Measurements from ENCODE around the gene DNLZ.

DNLZ gene

DNA sequence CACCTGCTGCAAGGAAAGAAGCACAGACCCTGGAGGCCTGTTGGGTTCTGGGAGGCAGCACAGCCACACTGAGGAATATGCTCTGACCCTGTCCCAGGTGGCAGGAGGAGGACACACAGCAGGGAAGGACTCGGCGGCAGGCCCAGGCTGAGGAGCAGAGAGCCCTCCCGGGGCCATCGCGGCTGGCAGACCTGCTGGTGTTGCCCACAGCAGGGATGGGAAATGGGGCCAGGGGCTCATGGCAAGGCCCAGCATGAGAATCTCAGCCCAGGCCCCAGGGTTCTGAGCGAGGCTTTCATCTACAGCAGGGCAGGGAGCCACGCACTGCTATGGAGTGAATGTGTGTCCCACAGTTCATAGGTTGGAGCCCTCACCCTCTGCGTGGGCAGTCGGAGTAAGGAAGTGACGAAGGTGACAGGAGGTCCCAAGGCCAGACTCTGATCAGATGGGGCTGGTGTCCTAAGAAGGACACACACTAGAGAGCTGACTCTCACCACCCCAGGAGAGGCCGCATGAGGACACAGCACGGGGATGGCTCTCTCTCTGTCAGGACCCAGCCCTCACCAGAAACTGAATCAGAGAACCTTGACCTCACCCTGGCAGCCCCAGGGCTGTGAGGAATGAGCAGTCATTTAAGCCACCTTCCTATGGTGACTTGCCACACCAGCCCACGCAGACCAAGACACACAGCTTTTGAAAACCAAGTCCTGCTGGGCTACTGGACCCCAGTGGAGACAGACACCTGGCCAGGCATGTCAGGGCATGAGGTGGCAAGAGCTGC, 46.5 kb downstream of the DNLZ start:
- DNase-seq (ENCODE audit: low spot score), result no peak

DNA sequence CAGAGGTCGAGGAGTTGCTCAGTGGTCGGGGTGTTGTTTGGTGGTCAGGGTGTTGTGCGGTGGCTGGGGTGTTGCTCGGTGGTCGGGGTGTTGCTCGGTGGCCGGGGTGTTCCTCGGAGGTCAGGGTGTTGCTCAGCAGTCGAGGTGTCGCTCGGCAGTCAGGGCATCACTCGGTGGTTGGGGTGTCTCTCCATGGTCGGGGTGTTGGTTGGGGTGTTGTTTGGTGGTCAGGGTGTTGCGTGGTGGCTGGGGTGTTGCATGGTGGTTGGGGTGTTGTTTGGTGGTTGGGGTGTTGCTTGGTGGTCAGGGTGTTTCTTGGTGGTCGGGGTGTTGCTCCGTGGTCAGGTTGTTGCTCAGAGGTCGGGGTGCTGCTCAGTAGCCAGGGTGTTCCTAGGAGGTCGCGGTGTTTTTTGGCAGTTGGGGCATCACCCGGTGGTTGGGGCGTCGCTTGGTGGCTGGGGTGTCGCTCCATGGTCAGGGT, 47.2 kb downstream of the DNLZ start:
- no peak for DNase-seq (ENCODE audit: low spot score)

DNA sequence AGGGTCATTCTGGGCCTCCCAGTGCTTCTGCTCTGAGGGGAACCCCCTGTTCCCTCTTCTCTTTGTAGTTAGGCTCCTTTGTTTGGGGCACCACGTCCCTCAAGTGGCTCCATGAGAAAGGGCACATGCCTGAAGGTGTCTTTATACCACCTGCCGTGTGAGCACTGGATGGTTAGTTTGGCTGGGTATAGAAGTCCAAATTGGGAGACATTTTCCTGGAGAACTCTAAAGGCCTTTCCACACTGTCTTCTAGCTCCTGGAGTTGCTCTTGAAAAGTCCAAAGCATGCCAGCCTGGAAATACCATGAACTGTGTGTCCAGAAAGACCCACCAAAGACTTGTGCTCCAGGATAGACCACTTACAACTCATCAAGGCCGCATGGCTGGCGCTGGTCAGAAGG, 48.6 kb downstream of the DNLZ start:
- DNase-seq (ENCODE audit: low spot score), result no peak

DNA sequence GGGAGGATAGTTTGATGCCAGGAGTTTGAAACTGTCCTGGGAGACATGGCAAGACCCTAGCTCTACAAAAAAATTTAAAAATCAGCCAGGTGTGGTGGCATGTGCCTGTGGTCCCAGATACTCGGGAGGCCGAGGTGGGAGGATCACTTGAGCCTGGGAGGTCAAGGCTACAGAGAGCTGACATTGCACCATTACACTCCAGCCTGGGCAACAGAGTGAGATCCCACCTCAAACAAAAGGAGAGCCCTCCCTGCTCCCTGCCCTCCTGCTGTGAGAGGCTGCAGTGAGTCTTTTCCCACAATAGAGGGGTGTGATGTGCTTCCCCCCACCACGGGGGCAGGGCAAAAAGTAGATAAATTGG, 49.5 kb downstream of the DNLZ start:
- no peak for DNase-seq (ENCODE audit: low spot score)

DNA sequence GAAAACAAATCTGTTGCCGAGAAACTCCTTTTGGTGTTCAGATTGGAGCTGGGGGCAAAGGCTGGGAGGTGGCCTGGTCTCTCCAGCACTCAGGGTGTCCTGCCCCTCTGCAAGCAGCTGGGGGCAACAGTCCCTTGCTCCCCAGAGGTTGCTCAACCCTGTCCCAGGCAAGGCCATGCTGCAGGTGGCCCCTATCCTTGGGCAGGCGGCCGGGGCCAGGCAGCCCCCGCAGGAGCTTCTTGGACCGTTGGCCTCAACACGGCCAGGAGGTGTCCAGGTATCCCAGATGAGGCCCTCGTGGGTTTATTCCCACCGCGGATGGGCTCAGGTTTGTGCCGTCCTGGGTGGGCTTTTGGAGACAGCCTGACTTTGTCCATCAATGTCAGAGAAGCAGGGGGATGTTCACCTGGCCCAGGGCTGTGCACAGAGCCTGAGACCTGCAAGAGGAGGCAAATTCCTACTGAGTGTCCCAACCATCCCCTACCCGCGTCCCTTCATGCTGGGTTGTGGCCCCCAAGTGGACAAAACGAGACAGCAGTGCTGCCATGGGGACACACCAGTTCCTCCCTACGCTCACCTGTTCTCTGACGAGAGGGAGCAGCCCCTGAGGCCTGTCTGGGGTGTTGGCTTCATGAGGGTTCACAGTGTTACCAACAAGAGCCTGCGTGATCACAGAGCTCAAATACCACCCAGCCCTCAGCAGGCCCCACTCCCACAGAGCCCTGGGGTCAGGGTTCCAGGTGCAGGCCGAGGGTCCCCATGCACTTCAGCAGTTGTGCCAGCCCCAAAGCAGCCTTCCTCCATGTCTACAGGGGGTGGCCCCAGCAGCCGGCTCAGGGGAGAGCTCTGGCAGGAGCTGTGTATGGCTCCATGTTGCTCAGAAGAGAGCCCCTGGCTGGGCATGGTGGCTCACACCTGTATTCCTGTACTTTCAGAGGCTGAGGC, 50.2 kb downstream of the DNLZ start:
- no peak for DNase-seq (ENCODE audit: low spot score)

DNA sequence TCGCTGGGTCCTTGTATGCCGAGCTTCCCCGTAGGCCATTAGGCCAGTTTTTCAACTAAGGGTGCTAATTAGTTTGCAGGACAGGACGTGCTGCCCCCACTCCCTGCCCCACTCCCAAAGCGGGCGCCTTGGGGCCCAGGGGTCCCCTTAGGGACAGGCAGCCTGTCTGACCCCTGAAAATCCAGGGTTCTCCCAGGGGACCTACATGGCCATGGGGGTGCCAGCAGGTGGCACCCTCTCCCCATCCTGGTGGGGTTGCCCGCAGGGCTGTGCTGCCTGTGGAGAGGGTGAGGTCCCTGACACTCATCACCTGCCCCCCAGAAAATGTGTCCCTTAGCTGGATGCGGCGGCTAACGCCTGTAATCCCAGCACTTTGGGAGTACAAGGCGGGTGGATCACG, 51.1 kb downstream of the DNLZ start:
- DNase-seq (ENCODE audit: low spot score), result peak; percentile 88

DNA sequence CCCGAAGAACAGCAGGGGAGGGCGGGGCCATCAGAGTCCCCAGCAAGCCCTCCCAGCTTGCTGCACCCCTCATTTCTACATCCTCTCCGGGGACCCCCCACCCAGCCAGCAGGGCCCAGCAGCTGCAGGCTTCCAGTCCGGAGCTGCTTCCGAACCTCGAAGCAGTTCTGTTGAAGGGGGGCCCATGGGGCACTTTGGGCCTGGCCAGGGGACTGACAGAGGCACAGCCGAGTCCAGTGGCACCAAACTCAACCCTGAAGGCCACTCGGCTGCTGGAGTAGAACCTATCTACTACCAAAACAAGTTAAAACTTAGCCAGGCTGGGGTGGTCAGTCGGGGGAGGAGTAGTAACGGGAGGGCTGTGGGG, 51.6 kb downstream of the DNLZ start:
- DNase-seq (ENCODE audit: low spot score), result no peak

DNA sequence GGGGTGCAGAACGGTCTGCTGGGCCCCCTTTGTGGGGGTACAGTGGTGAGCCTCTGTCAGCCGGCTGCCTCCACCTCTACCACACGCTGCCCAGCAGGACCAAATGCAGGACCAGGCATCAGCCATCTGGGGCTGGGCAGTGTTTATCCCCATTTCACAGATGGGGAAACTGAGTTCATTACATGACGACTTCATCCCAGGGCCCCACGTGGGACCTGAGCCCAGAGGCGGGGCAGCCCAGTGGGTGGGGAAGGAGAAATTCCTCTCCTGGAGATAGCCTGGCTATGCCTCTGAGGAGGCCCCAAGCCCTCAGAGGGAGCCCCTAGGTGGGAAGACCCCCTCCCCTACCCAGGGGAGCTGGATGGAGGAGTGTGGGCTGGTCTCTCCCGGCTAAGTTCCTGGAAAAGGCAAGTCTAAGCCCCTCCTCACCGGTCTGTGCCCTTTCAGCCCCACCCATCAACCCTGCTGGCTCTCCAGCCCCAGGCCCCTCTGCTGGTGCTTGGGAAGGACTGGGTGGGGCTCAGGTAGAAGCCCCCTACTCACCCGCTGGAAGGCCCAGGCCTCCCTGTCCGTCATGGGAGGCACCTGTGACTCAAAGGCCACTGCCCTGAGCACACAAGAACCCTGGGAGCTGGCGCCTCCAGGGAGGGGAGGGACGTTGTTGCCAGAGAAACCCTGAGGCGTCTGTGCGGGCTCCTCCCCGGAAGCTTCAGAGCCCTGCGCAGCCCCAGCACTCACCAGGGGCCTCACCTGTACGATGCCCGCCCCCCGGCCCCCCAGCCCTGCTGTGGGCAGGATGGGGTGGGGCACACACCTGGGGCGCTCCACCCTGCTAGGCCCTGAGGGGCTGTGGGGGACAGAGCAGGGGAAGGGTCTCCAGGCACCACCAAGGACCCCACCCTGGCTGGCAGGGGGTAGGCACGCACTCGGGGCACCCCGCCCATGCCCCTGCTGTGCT, 52.2 kb downstream of the DNLZ start:
- no peak for DNase-seq (ENCODE audit: low spot score)

DNA sequence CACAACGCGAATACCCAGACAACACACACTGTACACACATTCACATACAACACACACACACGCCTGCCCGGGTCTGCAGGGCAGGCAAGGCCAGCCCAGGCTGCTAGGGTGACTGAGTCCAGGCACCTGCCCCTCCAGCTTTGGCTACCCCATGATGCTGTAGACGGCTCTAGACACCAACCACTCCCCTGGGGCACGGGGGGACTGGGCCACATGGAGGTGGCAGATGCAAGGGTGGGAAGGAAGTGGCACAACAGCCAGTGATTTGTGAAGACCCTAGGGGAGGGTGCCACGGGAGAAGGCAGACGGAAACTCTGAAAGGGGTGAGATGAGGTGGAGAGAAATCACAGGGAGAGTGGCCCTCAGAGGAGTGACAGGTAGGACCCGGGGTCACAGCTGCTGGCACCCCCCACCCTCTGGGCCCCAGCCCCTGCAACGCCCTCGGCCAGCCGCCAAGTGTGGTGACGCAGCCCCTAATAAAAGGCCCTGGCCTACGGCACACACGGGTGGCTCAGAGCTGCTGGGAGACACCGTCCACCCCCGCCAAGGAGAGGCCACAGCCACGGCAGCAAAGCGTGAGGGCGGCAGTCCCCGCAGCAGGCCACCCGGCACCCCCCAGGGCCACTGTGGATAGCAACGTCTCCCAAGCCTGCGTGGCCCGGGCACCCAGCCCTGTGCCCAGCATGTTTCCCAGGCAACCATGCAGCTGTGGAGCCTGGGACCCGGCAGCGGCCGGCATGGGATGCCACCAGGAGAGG, 53.1 kb downstream of the DNLZ start:
- DNase-seq (ENCODE audit: low spot score), result no peak

DNA sequence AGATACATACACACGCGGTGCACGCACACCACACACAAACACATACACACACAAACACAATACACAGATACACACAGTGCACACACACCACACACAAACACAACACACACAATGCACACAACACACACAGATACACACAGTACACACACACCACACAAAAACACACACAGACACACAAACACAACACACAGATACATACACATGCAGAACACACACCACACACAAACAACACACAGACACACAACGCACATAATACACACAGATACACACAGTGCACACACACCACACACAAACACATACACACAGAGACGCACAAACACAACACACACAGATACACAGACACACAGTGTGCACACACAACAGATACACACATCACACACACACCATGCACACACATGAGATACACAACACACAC, 53.7 kb downstream of the DNLZ start:
- DNase-seq (ENCODE audit: low spot score), result no peak
